ENCODE results near the gene CCDC93.
"Not testable (repeated sequence)": the region's sequence is repeated elsewhere in the genome, so short reads cannot be mapped to it uniquely, and the experiment has no call there.

Gene CCDC93

DNA sequence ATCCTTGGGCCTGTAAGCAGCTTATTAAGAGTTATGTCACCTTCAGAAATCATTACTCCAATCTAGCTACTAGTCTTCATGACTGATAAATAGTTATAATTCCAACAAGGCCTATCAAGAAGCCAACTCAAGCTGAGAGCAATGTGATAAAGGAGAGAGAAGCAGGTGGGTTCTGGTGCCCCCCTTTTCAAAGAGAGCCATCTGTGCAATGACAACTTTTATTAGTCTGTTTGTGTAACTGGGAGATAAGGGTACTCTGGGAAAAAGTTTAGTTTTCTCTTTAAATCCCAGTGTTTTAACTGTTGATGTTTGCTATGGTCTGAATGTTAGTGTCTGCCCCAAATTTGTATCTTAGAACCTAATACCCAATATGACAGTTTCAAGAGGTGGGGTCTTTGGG lies 60.6 kb downstream of the CCDC93 start:
- DNase-seq (ENCODE audit: low spot score) = no peak

DNA sequence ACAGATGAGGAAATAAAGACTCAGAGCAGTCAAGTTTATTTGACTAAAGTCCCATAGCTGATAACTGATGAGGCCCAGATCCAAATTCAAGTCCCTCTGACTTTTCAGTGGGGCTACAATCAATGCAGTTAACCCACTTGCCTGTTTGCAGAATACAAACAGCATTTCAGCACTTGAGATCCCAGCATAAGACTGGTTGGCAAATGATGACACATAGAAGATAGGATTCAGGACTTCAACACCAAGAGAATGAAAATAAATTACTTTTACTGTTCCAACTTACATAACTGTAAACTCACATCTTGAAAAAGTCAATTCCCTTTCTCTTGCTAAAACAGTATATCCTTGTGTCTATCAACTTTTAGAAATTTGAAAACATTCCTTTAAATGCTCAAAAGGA lies 61.2 kb downstream of the CCDC93 start:
- DNase-seq (ENCODE audit: low spot score) = no peak

DNA sequence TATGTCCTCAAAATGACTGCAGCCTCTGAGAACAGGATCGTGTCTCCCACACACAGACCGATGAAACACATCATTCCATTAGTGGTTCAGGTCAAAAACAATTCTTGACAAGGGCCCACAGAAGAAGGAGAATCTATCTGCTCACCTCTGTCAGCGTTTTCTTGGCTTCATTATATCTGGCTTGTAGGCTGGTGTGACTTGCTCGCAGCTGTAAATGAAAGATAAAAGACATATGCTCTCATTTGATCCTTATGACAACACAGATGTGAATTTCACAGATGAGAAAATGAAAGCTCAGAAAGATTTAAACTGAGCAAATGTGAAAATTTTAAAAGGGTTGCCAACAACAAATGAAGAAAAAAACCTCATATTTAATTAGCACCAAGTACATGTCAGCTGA lies 61.6 kb downstream of the CCDC93 start:
- no peak for DNase-seq (ENCODE audit: low spot score)

DNA sequence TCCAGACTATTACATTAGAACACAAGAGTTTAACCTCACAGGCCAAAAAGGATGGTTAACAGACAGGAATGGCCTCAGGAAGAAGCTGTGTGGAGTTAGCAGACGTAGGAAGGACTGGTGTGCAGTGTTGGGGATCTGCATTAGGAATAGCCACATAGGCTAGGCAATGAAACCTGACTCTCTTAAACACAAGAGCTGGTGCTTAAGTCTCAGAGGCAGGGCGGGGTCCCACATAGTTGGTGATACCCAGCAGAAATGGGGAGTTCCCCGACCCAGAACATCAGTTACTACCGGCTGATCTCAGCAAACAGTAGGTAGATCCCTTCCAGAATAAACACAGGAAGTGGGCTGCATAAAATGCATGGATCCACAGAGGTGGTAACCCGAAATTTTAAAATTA lies 64.1 kb downstream of the CCDC93 start:
- no peak for DNase-seq (ENCODE audit: low spot score)

DNA sequence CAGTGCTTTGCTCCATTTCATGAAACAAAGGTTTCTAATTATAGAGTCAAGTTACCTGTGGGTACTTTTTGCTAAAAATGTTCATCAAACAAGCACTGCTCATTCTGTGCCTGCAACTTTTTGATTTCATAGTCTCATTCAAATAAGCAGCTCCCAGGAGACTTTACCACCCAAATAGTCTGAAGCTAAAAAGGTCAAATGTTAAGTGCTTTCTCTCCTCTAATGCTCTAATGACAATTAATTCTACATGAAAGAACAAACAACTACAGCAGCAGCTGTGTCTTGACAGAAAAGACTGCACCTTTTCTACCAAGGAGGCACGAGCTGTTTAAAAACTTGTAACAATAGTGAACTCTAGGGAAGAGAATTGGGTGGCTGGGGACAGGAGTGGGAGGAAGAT lies 65.3 kb downstream of the CCDC93 start:
- no peak for DNase-seq (ENCODE audit: low spot score)

DNA sequence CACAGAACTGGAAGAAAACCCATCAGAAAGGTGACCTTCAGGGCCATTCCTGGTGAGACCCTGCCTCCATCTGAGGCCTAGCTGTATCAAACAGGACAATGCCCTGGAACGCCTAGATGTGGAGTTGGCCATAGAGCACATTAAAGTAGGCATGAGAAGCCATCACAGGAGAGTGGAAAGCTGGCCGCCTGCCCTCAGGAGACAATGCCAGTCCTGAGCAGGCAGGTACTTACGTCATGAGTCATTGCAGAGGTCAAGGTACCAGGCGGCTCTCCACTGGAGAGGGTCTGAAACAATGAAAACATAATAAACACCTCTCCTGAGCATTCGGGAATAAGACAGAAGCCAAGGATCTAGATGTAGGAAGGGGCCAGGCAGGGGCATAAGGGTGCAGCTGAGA lies 68.6 kb downstream of the CCDC93 start:
- DNase-seq (ENCODE audit: low spot score) = no peak

DNA sequence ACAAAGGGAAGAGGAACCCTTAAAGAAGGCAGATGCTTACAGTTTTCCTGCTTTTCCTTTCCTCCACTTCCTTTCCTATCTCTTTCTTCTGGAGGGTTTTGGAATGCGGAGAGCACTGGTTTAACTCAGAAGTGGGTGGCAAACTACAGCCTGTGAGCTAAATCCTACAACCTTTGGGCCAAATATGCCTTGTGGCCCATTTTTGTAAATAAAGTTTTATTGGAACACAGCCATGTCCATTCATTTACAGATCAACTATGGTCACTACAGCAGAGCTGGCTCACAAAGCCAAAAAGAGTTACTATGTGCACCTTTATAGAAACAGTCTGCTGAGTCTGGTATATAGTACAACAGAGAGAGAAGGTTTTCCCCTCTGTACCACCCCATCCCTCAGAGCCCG lies 69.1 kb downstream of the CCDC93 start:
- DNase-seq (ENCODE audit: low spot score) = no peak

DNA sequence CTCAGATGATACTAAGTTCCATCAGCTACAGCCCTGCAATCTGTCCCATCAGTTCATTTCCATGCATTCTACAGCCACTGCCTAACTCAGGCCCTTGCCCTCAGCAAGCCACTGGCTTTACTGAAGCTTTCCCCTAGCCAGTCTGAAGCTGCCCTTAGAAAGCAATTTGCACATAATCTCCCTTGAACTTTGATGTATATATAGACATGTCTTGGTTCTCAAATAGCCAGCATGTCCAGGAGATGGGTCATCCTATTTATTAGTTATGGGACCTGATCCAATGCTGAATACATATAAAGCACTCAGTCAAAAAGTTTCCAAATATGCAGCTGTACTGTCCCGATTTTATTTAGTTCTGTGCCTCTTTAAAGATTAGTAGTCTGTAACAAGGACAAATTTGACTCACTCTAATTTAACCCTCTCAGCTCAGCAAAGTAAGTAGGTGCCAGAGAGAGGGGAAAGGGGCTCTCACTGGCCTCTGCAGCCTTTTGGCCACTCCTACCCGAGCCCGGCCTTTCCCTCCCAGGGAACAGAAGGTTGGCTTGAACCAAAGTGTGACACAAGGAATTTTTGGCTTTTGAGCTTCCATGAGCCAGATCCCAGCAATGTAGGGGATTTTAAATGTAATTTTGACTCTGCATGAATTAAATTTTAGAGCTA lies 70.7 kb downstream of the CCDC93 start:
- DNase-seq (ENCODE audit: low spot score) = no peak

DNA sequence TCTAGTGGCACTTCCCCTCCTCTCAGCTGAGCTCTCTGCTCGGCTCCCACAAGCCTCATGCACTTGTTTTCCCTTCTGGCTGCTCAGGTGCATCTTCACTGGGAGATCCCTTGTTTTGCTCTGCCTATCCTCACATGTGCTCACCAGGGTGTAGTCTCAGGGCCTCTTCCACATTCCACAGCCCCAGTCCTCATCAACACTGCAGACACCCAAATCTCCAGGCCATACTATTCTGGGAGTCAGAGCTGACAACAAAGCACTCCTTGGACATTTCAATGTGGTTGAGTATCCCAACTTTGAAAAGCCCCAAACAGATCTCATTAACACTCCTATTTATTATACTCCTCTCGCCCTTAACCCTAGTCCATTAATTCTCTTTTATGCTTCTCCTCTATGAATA lies 71.3 kb downstream of the CCDC93 start:
- no peak for DNase-seq (ENCODE audit: low spot score)

DNA sequence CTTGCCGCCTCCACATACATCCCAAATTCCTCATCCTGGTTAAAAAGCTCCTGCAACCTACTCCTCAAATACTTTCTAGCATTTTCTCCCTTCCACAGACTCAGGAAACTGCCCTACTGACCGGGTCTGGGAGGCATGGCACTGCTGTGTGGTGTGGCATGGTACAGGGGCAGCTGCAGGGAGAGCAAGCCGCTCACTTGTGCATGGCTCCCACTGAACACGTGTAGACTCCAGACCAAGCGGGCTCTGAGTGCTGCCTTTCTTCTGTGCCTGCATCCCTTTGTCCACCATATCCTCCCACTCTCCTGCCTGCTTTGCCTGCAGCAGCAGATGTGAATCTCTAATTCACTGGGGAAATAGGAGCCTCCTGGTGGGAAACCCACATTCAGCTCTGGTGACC lies 72.2 kb downstream of the CCDC93 start:
- DNase-seq (ENCODE audit: low spot score) = no peak

DNA sequence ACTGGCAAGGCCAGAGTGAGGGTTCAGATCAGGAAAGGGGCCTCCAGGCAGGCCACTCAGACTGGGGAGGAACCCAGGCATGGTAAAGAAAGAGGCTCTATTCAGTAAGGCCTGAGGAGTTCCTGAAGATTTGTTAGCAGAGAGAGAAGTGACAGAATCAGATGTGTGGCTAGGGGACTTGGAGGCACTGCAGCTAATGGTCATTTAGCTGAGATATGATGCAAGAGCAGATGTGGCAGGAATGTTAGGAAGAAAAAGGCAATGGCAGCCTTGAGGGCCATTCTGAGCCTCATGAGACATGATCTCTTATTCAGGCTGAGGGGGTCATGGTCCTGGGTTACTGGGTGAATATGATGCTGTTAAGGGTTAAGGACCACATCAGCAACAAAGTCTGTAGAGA lies 73.4 kb downstream of the CCDC93 start:
- DNase-seq (ENCODE audit: low spot score) = no peak

DNA sequence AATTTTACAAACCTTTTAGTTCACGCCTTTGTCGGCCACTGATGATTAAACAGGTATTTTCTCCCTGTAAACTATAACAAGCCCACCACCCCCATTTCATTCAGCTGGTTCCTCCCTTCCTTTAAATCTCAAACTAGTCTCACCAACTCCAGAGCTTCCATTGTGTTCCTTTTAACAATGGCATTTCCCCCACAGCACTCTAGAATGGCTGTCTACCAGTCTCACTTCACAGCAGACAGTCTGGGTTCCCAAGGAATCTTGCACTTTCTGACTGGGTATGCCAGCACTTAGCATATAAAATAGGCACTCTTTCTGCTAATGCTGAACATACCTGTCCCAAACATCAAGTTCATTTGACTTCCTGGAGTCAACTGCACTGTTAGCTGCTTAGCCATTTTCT lies 75.3 kb downstream of the CCDC93 start:
- DNase-seq (ENCODE audit: low spot score) = no peak

DNA sequence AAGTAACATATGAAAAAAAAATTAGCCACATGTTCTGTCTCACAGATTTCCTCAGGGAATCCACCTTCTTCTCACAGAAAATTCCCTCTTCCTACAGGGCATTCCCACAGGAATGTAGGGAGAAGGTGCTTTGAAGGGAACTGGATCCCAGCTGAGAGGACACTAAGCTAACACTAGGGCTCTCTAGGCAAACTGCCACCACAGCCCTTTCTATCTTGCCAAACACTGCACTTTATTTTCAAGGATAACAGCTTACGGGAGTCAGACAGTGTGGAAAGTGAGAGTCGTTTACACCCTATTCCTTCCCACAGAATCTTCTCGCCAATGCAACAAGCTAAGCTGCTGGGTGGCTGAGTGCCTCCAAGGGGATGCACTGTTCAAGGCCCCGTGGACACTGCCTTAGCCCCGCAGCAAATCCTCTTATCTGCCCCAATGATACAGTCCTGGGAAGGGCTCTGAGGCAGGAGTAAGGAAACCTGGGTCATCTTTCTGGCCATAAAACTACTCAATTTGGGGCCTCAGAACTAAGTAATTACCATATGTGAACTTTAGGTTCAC lies 76.9 kb downstream of the CCDC93 start:
- no peak for DNase-seq (ENCODE audit: low spot score)

DNA sequence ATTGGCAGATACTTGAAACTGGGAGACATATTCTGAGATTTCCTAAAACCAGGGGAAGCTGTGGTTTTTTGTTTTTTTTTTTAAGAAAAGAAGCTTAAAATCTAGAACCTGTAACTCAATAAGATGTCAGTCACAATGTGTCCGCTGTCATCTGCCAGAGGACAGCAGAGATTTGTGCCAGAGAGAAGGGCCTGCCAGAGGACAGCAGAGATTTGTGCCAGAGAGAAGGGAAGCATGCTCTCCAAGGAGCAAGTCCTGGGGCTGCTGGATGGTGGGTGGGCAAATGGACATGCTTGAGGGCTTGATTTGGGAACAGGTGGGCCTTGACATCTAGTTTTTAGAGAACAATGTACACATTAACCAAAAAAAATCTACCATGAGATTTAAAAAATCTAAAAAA lies 77.9 kb downstream of the CCDC93 start:
- DNase-seq (ENCODE audit: low spot score) = no peak

DNA sequence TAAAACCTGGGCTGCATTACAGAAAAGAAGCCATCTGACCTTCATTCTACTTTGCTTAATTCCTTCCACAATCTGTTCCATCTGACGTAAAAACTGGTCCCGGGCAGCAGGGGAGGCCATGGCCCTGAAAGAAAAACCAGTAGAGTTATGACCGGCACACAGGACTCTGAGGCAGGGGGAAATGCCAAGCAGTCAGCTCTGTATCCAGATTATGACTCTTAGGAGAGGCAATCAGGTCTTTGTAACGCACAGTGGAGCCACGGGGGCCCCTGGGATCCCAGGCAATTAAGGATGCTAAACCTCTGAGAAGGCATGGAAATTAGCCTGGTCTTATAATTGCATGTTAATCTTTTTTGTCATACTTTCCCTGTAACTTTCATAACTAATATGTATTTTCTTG lies 78.4 kb downstream of the CCDC93 start:
- no peak for DNase-seq (ENCODE audit: low spot score)

DNA sequence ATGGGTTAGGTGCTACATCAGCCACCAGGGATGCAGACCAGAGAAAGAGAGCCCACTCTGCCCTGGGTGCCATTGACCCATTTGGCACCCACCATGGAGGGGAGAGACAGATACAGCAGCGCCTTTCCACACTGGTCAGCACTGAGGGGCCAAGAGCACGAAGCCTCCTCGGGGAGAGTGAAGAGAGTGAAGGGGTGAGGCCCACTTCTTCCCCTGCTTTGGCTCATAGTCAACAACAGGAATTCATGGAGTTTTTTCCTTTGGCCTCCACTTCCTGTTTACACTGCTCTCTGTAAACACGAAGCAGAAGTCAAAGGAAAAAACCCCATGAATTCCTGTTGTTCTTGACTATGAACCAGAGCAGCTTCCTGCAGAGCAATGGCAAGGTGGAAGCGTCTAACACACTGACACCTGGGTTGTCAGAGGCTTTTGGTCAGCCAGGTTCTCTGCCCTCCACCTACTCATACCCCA lies 80.0 kb downstream of the CCDC93 start:
- DNase-seq (ENCODE audit: low spot score) = no peak

DNA sequence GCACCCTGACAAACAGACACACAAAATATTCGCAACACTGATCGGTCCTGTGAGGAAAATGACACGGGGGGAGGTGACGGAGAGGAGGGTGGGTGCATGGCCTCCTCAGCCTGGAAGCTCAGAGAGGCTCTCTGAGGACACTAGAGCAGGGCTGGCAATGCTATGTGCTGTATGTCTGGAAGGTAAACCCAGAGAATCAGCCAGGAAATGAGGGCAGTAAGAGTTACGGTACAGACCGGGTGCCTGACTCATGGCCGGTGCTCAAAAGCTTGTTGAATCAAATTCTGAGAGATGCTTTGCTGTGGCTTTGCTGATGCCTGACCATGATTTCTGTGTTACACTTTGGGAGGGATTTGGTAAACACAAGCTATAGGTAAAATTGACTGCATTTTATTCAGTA lies 81.9 kb downstream of the CCDC93 start:
- DNase-seq (ENCODE audit: low spot score) = no peak

DNA sequence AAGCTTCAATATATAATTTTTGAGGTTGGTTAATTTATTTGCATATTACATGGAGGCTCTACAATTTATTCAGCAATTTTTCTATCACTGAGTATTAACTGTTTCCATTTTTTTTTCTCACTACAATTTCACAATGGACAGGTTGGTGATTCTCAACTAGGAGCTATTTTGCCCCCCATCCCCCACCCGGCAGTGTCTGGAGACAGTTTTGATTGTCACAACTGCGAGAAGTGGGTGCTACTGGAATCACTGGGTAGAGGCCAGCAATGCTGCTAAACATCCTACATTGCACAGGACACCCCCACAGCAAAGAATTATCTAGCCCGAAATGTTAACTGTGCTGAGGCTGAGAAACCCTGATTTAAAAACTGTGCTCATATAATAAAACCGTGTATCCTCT lies 82.6 kb downstream of the CCDC93 start:
- DNase-seq (ENCODE audit: low spot score) = no peak

DNA sequence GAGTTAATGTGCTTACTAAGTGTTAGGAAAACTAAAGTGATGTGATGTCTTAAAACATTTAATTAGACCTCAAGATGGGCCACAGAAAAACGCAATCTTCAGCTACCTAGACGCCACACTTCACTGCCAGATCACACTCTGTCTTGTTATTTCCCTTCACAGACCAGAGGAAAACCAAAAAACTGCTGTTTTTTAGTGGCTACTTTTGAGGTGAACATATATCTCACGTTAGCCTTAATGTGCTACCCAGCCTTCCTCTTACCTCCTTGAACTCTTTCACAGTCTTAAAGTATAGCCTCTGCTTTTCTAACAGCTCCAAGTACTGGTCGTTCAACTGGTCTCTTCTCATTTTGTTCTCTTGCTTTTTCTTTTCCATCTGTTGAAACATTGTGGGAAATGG lies 83.1 kb downstream of the CCDC93 start:
- DNase-seq (ENCODE audit: low spot score) = no peak

DNA sequence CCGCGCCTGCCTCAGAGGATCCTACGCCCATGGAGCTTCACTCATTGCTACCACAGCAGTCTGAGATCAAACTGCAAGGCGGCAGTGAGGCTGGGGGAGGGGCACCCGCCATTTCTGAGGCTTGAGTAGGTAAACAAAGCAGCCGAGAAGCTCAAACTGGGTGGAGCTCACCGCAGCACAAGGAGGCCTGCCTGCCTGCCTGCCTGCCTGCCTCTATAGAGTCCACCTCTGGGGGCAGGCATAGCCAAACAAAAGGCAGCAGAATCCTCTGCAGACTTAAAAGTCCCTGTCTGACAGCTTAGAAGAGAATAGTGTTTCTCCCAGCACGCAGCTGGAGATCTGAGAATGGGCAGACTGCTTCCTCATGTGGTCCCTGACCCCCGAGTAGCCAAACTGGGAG lies 90.4 kb downstream of the CCDC93 start:
- DNase-seq (ENCODE audit: low spot score) = not testable (repeated sequence)

DNA sequence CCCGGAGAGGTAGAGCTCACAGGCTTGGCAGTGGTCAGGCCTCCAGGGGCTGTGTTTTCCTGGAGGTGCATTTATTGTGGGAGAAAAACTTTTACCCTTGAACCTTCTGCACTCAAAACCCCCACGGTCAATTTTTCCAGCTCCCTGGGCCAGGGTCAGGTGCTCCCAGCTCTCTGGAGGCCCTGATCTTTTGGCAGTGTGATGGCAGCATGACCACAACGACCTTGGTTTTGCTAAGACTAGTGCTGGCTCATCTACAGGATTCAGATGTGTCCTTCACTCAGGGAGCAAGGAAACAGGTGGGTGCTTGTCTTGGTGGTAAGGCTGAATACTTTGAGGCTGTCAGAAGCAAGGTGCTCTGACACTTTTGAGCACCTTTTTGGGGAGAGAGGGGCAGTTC lies 92.3 kb downstream of the CCDC93 start:
- DNase-seq (ENCODE audit: low spot score) = no peak

DNA sequence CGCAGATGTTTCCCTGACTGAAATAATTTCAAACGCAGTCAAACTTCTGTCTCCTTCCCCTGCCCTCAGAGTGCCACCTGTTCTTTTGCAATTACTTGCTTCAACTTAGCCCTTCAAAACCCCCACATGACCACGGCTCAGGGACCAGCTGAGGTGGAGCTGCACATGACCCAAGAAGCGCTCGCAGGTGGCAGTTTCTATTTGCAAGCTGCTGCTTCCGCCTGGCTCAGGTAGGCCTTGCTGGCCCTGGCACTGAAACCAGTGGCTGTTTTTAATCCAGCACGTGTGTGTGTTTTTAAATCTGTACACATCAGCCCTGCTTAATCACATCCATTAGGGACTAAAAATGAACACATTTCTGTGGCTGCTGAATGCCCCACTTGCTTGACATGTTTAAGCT lies 95.3 kb downstream of the CCDC93 start:
- no peak for DNase-seq (ENCODE audit: low spot score)

DNA sequence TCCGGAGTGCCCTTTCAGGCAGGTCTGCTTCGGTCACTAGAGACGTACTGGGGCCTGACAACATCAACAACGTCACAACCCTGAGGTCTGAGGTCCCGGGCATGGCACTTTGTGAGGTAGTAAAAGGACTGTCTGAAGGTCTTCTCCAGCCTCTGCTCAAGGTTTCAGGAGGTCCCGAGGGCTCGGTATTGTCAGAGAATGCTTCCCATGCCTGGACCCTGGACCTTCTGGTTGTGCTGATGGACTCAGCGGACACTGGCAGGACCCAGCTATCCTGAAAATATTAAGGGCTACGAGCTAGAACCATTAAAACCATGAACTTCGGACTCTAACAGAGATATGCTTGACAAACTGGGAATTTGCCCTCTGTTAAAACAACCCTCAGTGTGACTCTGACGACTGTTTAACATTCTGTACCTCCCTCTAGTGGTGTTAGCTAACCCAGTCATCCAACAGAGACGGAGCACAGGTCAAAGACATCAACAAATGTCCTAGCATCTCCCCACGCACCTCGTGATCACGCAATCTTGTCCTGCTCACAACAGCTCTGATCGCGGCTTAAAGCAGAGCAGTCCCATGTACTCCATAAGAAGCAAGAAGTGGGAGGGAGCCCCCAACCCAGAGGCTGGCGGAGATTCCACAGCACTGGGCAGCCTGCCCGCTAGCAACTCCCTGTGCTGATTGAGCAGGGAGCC lies 96.5 kb downstream of the CCDC93 start:
- no peak for DNase-seq (ENCODE audit: low spot score)

DNA sequence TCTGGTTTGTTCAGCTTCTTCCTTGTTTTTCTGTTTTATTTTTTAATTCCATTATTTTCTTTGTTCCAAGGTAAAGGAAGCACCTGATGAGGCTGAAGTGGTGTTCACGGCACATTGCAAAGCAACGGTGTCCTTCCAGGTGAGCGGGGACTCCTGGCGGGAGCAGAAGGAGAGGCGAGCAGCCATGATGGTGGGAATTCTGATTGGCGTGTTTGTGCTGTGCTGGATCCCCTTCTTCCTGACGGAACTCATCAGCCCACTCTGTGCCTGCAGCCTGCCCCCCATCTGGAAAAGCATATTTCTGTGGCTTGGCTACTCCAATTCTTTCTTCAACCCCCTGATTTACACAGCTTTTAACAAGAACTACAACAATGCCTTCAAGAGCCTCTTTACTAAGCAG lies 110.9 kb downstream of the CCDC93 start:
- no peak for DNase-seq (ENCODE audit: low spot score)
